HG03565 (cell line): ENCODE measurements around the gene LTB.
A peak's percentile ranks its signal among the peaks of the same experiment; 100 is the strongest.

ENCODE experiments used
- ATAC-seq: cut with Tn5 transposase; IDR thresholded peaks from one replicate; pipeline ENCODE4 v1.9.1; 2021; ENCODE audit warnings: mild to moderate bottlenecking, moderate library complexity; ENCODE audit not compliant: unreplicated experiment

Gene LTB, protein sequence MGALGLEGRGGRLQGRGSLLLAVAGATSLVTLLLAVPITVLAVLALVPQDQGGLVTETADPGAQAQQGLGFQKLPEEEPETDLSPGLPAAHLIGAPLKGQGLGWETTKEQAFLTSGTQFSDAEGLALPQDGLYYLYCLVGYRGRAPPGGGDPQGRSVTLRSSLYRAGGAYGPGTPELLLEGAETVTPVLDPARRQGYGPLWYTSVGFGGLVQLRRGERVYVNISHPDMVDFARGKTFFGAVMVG

DNA sequence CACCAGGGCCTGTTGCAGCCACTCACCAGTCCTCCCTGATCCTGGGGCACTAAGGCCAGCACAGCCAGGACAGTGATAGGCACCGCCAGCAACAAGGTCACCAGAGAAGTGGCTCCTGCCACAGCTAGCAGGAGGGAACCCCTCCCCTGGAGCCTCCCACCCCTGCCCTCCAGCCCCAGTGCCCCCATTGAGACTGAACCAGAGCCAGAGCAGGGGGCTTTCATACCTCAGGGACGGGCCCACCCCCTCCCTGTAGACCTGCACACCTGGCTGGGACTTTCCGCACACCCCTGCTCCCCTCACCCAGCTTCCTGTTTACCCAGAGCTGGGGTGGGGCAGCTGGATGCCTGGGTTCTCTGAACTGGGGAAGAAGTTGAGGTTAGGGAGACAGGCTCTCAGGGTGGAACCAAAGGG is at the start of gene LTB:
LTB (minus strand) TSS at position 195 of the 414 bp plus-strand sequence; CDS start at position 188, 7 bp downstream.
- no peak for ATAC-seq

DNA sequence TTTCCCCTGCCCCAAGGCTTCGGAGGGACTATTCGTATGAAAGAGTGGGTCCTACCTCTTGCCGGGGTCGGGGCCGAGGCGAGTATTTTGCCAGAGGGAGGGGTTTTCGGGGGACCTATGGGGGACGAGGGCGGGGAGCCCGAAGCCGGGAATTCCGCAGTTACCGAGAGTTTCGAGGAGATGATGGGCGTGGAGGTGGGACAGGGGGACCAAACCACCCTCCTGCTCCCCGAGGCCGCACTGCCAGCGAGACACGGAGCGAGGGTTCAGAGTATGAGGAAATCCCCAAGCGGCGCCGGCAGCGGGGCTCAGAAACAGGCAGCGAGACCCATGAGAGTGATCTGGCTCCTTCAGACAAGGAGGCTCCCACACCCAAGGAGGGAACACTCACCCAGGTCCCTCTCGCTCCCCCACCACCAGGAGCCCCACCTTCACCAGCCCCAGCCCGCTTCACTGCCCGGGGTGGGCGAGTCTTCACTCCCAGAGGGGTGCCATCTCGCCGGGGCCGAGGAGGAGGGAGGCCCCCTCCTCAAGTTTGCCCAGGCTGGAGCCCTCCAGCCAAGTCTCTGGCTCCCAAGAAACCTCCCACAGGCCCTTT is 49.6 kb upstream of the LTB start:
- no peak for ATAC-seq

DNA sequence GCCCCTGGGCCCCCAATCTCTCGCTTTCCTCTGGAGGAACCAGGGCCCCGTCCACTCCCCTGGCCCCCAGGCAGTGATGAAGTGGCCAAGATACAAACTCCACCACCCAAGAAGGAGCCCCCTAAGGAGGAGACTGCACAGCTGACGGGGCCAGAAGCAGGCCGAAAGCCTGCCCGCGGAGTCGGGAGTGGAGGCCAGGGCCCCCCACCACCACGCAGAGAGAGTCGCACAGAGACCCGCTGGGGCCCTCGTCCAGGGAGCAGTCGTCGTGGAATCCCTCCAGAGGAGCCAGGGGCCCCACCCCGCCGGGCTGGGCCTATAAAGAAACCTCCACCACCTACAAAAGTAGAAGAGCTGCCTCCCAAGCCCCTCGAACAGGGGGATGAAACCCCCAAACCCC is 49.0 kb upstream of the LTB start:
- ATAC-seq: no peak

DNA sequence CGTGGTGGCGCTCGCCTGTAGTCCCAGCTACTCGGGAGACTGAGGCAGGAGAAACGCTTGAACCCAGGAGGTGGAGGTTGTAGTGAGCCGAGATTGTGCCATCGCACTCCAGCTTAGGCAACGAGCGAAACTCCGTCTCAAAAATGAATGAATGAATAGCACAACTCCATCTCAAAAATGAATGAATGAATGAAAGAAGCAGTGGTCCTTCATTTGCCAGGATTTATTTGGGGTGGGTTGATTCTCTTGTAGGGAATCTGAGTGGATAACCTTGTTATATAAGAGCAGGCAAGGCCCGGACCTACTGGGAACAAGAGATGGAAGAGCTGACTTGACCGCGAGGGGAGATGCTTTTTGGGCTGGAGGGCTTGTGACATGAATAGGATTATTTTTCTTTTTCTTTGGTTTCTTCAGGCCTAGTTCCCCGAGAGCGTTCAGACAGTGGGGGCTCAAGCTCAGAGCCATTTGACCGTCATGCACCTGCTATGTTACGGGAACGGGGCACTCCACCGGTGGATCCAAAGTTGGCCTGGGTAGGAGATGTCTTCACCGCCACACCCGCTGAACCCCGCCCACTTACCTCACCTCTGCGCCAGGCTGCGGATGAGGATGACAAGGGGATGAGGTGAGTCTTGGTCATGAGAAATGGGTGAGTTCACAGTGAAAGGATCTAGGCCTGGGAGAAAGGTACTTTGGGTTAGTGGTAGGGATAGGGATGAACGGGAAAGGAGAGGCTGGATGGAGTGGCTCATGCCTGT is 48.1 kb upstream of the LTB start:
- no peak for ATAC-seq

DNA sequence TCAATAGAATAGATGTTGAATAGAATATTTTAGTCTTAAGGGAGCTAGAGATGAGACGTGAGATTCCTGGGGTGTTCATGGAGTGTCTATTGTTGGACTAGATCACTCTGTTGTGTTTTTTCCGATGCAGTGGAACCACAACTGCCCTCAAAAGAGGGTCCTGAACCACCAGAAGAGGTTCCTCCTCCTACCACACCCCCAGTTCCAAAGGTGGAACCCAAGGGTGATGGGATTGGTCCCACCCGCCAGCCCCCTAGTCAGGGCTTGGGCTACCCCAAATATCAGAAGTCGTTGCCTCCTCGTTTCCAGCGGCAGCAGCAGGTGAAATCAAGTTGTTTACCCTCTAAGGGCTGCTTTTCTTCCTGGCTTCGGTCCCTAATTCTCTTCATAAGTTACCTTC is 46.8 kb upstream of the LTB start:
- no peak for ATAC-seq

DNA sequence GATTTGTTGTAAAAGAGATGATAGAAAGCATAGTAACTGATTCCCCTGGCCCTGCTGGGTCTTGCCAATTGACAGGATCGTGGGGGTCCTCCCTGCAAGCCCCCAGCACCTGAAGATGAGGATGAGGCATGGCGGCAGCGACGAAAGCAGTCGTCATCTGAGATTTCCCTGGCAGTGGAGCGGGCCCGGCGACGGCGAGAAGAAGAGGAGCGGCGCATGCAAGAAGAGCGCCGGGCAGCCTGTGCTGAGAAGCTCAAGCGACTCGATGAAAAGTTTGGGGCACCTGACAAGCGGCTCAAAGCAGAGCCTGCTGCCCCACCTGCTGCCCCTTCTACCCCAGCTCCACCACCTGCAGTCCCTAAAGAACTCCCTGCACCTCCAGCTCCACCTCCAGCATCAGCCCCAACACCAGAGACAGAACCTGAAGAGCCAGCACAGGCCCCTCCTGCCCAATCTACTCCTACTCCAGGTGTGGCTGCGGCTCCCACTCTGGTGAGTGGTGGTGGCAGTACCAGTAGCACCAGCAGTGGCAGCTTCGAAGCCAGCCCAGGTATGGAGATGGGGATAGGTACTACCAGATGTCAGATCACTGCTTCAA is 45.6 kb upstream of the LTB start:
- no peak for ATAC-seq

DNA sequence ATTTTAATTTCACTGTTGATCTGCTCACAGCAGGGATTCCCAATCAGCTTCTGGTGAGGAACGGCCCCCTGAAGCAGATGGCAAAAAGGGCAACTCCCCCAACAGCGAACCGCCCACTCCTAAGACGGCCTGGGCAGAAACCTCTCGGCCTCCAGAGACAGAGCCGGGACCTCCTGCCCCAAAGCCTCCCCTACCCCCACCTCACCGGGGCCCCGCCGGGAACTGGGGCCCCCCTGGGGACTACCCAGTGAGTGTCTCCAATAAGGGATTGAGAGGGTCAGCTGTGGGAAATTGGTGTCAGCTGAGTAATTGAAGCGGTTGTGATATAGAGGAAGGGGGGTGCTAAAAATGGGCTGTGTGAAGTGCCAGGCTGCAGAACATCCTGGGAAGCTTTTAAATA is 44.7 kb upstream of the LTB start:
- ATAC-seq: no peak

DNA sequence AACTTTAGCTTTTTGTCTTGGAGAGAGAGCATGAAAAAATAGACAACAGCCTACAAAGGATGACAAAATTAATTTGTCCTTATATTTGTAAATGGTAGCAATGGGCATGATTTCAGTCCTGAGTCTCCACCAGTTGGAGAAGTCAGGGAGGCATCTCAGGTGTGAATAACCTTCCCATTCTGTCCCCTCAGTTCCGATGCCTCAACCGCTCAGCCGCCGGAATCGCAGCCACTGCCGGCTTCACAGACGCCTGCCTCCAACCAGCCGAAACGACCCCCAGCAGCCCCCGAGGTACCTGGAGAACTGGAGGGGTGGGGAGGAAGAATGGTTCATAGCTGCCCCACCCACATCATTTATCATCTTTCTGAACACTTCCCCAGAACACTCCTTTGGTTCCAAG is 41.8 kb upstream of the LTB start:
- no peak for ATAC-seq

DNA sequence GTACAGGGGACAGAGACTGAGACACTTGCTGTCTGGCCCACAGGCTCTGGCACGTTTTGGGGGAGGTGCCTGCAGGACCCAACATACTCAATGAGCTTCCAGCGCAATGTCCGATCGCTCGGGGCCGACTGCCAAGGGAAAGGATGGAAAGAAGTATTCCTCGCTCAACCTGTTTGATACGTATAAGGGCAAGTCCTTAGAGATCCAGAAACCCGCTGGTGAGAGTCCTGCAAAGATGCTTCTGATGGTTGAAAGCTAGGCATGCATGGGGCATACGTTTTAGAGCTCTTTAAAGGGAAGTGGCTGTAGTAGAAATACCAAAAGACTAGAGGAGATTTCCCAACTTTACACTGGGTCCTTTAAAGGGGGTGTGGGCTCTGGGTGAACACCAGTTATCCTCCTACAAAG is 40.5 kb upstream of the LTB start:
- ATAC-seq: no peak

DNA sequence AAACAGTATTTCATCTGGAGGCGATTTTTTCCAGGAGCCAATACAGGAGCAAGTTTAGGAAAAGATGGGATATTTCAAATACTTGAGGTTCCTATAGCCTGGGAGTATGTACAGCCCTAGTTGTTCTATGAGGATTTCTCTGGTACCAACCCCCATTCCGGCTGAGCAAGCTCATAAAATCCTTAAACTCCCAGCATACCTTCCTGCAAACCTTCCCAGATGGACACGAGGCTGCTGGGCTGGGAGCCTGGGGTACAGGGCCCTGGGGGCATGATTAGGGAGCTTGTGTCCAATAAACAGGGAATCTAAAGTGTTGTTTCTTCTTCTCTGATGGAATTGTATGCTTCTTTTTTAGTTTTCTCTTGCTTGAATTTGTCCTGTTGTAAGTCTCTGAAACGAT is 39.8 kb upstream of the LTB start:
- no peak for ATAC-seq

DNA sequence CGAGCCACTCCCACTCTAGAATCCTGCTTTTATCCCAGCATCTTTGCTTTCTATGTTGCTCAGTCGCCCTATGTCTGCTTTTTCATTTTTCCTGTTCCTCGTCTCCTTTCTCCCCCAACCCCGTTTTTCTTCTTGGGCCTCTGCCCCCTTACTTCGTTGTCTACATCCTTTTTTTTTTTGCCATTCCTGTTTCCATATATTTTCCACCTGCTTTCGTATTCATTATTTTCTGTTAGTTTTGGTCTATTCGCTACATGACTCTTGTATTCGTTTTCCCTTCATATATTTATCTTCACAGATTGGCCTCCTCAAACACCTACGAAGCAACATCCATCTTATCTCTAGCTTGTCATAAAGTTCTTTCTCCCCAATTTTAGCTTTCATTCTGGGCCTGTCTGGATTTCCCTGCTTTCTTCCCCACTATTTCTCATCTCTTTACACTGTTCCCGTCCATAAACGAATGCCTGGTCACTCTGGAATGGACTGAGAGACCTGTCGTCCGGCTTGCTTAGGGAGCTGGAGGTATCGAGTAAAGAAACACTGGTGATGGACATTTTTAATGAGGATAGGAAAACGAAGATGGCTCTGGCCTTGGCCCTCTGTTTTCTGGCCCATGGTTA is 39.2 kb upstream of the LTB start:
- ATAC-seq: no peak

DNA sequence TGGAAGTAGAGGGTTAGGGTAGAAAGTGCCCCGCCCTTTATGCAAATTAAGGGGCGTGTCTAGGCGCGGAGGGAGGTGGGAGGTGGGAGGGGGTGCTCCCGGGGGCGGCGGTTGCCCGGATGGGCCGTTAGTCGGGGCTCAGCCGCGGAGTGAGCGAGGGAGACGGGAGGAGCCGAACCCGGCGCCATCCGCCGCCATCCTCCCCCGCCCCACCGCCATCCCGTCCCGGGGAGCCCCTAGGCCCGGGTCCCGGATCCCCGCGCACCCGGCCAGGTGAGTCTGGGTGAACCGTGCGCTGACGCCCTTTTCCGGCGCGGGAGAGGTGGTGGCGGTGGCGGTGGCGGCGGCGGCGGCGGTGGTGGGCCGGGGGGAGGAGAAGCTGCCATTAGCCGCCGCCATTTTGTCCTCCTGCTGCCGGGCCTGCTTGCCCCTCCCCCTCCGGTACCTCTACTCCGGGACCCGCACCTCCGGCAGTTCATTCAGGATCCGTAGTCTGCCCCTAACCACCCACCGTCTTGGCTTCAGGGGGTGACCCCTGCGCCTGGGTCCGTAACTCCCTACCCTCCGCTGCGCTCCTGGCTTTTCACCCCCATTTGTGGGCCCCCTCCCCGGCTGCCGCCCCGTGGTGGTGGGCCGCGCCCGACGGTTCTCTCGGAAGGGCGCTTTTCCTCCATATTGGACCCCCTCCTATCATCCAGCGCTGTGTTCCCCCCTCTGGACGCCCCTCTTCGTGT is 38.5 kb upstream of the LTB start, which contains the start of gene PRRC2A:
PRRC2A (plus strand) TSS at position 130 of the 734 bp plus-strand sequence. CDS start 2,075 bp downstream, outside the sequence.
- ATAC-seq: peak; percentile 14

DNA sequence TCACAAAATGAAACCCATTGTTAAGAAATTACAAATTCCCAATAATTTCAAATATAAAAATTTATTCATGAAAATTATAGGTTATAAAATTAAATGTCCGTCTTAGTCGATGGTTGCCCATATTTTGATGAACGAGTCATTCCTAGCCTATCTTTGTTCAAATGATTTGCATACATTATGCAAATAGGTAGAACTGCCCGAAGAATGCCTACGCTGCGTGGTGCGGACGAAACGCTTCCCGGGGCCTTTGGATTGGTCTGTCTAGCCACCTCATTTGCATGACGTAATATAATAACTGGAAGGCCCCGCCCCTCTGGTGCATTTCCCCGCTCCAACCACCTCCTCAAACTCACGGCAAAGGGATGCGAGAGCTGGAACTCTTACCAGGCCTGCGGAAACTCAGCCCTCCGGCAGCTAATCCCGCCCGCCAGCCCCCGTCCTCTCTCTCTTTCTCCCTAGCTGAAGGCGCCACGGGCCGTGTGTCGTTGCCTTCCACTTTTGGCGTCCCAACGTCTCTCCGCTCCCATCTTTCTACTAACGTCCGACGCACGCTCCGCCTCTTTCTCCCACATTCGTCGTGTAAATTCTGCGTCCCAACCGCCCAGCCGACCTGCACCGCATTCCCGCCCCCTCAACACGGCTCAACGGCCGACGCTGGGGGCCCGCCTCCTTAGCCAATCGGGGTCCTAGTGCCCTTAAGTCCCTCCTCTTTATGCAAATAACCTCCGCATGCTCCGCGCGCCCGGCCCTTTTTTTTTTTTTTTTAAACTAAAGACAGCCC is 37.8 kb upstream of the LTB start:
- ATAC-seq: peak; percentile 76

DNA sequence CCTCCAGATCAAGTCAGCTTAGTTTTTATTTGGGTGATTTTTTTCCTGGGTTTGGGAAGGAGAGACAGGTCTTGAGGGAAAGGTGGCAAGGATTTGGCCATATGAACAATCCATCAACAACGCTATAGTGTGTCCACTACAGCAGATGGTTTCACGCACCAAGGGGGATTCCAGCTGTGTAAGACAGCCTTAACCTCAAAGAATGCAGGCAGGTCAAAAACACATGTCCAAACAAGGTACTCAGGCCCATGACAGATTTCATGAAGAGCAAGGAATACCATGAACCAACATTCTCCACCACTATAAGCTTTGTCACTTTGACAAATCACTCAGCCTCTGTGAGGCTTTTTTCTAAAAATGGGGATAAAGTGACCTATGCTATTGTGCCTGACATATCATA is 34.8 kb upstream of the LTB start:
- no peak for ATAC-seq

DNA sequence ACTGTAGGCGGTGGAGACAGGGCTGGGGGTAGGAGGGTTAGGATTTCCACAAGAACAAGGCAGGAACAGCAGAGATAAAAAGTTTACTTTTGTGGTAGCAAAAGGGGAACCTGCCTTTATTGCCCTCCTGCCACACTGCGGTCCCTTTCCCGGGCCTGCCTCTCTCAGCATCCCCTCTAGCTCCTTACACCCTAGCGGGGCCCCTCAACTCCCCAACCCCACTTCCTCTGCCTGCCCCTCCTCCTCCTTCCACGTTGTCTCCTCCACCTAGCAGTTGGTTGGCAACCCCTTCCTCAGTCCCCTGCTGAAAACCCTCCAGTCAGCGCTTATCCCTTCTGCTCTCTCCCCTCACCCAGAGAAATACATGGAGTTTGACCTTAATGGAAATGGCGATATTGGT is 33.5 kb upstream of the LTB start:
- no peak for ATAC-seq

DNA sequence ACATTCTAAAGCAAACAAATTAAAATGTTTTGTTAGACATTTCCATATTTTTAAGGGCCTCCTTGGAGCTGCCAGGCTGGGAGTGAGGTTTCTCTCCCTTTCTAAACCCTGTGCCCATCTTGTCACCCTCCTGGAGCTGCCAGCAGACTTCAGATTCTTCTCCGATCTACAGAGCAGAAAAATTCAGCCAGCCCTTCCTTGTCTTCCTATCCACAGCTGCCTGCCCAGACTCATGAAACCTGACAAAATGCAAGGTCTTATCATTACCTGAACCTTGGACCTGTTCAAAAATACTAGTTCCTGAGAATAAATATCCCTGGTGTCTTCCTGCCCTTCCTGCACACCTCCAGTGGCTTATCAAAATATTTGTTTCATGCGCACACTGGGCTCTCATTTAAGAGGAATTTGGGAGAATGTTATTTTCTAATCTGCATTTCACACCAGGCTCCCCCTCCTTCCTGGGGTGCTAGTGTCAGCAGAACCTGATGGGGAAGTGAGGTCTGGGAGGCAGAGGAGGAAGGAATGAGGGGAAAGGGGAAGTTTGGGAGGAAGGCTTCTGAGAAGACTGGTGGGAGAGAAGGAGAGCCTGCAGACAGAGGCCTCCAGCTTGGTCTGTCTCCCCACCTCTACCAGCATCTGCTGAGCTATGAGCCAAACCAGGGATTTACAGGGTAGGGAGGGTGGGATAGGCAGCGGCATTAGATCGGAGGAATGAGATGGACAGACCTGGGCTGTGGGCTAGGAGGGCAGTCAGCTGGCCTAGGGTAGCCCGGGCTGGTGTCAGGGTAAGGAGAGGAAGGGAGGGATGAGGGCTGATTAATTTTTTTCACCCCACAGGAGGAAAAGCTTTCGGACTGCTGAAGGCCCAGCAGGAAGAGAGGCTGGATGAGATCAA is 32.7 kb upstream of the LTB start, which contains the start of gene AIF1:
AIF1 (plus strand) TSS at position 551 of the 895 bp plus-strand sequence; CDS start at position 647, 96 bp downstream.
- no peak for ATAC-seq

DNA sequence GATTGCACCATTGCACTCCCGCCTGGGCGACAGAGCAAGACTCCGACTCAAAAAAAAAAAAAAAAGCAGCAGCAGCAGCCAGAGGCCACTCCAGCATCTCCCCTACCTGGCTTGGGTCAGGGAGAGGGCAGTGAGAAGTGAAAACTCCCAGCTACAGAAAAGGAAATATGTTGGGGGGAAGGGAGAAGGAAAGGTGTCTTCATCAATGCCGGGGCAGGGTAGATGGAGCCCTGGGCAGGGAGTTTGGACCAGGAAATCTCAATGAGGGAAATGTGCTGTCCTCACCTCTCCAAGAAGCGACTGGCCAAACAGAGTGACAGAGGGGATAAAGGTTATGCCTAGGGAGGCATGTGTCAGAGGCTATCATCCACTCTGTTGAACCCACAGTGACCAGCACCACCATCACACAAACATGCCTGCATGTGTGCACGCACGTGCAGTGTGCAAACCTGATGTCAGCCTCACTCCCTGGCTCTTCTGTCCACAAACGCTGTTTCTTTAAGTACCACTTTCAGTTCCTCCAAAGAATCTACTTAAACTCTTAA is 31.9 kb upstream of the LTB start:
- ATAC-seq: no peak

DNA sequence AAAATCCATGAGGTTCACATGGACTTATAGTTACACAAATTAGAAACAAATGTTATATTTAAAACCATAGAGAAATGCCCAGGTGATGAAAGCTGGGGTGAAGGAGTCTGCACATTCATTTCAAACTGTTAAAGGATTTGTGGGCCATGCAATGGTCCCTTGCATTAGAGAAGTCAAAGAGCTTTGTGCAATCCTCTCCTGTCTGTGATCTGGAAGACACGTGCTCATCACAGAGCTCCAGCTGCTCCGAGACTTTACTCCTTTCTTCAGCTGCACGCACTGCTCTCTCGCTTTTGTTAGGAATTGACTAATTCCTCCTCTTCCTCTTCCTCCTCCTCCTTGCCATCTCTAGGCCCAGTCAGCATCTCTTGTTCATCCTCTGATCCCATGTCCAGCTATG is 28.7 kb upstream of the LTB start:
- ATAC-seq: no peak
